Measurements from ENCODE around the gene MFSD2B. TPM values are rescaled to one million over a fixed set of nuclear protein-coding genes. Genes with fewer than 3 reads are reported as not detected.

Gene MFSD2B
- total and polyA plus RNA-seq, 2 donors (not counting 1 experiment from before 2014, with no cell fraction given): 0.10 to 0.17 TPM

DNA sequence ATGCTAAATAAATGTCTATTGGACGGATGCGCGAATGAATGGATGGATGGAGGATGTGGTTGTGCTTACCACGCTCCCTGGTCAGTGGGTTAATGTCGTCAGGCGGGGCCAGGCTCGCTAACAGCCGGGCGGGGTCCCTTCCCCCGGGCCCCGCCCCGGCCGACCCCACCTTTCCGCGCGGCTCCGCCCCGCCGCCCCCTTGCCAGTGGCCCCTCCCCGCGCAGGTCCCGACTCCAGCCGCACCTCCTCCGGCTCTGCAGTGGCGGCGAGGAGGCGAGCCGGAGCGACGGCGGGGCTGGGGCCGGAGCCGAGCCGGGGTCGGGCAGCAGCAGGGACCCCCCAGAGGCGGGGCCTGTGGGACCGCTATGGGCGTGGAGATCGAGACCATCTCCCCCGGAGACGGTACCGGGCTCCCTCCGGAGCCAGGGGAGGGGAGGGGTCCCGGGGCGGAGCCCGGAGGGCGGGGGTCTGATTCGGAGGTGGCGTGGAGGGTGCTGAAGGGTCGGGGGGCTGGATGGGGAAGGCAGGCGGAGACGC, 39.7 kb downstream of the MFSD2B start, which contains the start of gene FKBP1B:
Gene FKBP1B (plus strand): TSS at position 257 of the 537 bp plus-strand sequence. CDS start 109 bp downstream, at position 366.
- H3K4me2 ChIP-seq (ENCODE audit: extremely low read depth, insufficient read depth, low read length): peak within 1 kb of the TSS; percentile 96
- DNase-seq (ENCODE audit: low read depth in 2 of 2): peak; percentile 41 to 66
- no peaks in the 10 kb centered on the region for H3K36me3 ChIP-seq (ENCODE audit: control insufficient read depth, insufficient read depth, low read length)
- H3K9me3 ChIP-seq (ENCODE audit: control insufficient read depth, insufficient read depth, low read depth, low read length): no peaks in the 10 kb centered on the region
- H3K9ac ChIP-seq (ENCODE audit: insufficient read depth, low read length): peak within 1 kb of the TSS; percentile 48
- no peak within 1 kb of the TSS for H3K27ac ChIP-seq (ENCODE audit: insufficient read depth, low read length)
- peaks cover 10% of the 10 kb centered on the region for H3K79me2 ChIP-seq (ENCODE audit: control insufficient read depth, insufficient read depth, low read length)
- H3K4me1 ChIP-seq (ENCODE audit: control insufficient read depth, extremely low read depth, insufficient read depth, low read length): peaks cover 2% of the 10 kb centered on the region
- peak within 1 kb of the TSS; percentile 55 to 73 (median 63) for H3K4me3 ChIP-seq (replicated peaks in 1 of 4; ENCODE audit: control extremely low read depth in 1 of 4, insufficient read depth in 1 of 4, low read depth in 3 of 4, low read length in 4 of 4)
- H4K20me1 ChIP-seq (ENCODE audit: control insufficient read depth, extremely low read depth, insufficient read depth, low read length): no peaks in the 10 kb centered on the region
- peak within 1 kb of the TSS; percentile 76 for H2AFZ ChIP-seq (ENCODE audit: low read length)
- TF ChIP-seq, protein P1, sequence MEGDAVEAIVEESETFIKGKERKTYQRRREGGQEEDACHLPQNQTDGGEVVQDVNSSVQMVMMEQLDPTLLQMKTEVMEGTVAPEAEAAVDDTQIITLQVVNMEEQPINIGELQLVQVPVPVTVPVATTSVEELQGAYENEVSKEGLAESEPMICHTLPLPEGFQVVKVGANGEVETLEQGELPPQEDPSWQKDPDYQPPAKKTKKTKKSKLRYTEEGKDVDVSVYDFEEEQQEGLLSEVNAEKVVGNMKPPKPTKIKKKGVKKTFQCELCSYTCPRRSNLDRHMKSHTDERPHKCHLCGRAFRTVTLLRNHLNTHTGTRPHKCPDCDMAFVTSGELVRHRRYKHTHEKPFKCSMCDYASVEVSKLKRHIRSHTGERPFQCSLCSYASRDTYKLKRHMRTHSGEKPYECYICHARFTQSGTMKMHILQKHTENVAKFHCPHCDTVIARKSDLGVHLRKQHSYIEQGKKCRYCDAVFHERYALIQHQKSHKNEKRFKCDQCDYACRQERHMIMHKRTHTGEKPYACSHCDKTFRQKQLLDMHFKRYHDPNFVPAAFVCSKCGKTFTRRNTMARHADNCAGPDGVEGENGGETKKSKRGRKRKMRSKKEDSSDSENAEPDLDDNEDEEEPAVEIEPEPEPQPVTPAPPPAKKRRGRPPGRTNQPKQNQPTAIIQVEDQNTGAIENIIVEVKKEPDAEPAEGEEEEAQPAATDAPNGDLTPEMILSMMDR (conservative IDR thresholded peaks at IDR 0.05 in 1 of 2, IDR thresholded peaks at IDR 0.05 in 1 of 2; ENCODE audit: low read depth in 1 of 2, low read length in 2 of 2): no peak
- no peak for TF ChIP-seq EZH2 (IDR thresholded peaks at IDR 0.05; ENCODE audit: low read length, missing control alignments)
- H3K27me3 ChIP-seq (ENCODE audit: control insufficient read depth, insufficient read depth, low read length): no peaks in the 10 kb centered on the region

DNA sequence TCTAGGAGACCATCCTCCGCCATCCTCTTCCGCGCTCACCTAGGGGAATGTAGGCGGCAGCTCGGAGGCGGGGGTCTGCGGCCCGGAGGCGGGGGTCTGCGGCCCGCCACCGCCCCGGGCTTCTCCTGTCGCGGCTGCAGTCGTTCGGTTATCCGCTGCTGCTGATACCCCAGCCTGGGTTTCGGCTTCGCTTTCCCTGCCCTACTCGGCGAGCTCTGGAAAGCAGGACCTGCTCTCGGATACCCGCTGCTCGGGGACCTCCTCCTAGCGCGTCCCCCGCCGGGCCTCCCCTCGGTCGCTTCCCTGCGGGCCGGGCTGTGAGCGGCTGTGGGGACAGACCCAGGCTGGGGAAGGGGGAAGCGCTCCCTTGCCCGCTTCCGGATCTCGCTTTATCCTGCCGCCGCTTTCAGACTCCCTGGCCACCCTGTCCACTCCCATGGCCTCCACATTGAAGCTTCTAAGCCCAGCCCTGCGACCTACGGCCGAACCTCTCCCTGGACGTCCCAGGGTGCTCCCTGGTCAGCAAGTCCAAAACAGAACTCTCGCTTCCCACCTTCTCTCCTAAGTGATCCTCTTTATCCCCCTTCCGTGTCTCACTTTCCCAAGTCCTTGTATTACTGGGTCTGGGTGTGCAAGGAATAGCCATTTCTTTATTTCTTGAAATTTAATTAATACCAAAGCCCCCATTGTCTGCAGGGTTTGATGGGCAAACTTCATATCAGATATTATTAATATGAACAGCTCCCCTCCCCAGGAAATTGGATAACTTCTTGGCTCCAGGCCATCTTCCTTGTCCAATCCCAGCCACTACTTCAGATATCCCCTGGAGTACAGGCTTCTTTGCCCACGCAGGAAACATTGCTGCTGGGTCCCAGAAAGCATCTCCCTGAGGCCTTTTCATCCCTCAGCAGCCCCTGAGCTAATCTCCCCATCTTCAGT, 40.4 kb downstream of the MFSD2B start:
- peak overlapping the region; percentile 76 for H2AFZ ChIP-seq (ENCODE audit: low read length)
- peak overlapping the region; percentile 47 to 71 (median 54) for H3K4me3 ChIP-seq (replicated peaks in 1 of 4; ENCODE audit: control extremely low read depth in 1 of 4, insufficient read depth in 1 of 4, low read depth in 3 of 4, low read length in 4 of 4)
- peak overlapping the region; percentile 96 for H3K4me2 ChIP-seq (ENCODE audit: extremely low read depth, insufficient read depth, low read length)
- H3K9me3 ChIP-seq (ENCODE audit: control insufficient read depth, insufficient read depth, low read depth, low read length): no peaks in the 10 kb centered on the region
- no peaks in the 10 kb centered on the region for H3K36me3 ChIP-seq (ENCODE audit: control insufficient read depth, insufficient read depth, low read length)
- peak; percentile 16 to 19 for DNase-seq (ENCODE audit: low read depth in 2 of 2)
- no peak overlapping the region for H3K27ac ChIP-seq (ENCODE audit: insufficient read depth, low read length)
- H3K4me1 ChIP-seq (ENCODE audit: control insufficient read depth, extremely low read depth, insufficient read depth, low read length): peaks cover 2% of the 10 kb centered on the region
- no peak for TF ChIP-seq EZH2 (IDR thresholded peaks at IDR 0.05; ENCODE audit: low read length, missing control alignments)
- TF ChIP-seq, protein P1 (conservative IDR thresholded peaks at IDR 0.05 in 1 of 2, IDR thresholded peaks at IDR 0.05 in 1 of 2; ENCODE audit: low read depth in 1 of 2, low read length in 2 of 2): no peak
- peaks cover 8% of the 10 kb centered on the region for H3K79me2 ChIP-seq (ENCODE audit: control insufficient read depth, insufficient read depth, low read length)
- H3K9ac ChIP-seq (ENCODE audit: insufficient read depth, low read length): peak overlapping the region; percentile 46
- no peaks in the 10 kb centered on the region for H4K20me1 ChIP-seq (ENCODE audit: control insufficient read depth, extremely low read depth, insufficient read depth, low read length)
- H3K27me3 ChIP-seq (ENCODE audit: control insufficient read depth, insufficient read depth, low read length): no peaks in the 10 kb centered on the region

DNA sequence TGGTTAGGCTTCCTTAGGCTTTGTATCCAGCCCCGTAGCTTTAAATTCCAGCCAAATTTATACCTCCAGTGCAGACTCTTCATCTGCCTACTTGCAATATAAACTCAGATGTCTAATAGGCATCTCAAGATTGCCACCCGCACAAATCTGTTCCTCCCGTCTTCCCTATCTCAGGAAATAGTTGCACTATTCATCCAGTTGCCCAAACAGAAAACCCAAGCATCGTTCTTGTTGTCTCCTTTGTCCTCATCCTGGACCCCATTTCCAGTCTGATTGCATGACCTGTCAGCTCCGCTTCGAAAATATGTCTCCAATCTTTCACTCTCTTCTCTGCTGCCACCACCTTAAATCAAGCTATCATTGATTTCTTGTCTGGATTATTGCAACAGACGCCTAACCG, 41.9 kb downstream of the MFSD2B start:
- no peak for TF ChIP-seq EZH2 (IDR thresholded peaks at IDR 0.05; ENCODE audit: low read length, missing control alignments)
- TF ChIP-seq, protein P1 (conservative IDR thresholded peaks at IDR 0.05 in 1 of 2, IDR thresholded peaks at IDR 0.05 in 1 of 2; ENCODE audit: low read depth in 1 of 2, low read length in 2 of 2): no peak
- DNase-seq (ENCODE audit: low read depth in 2 of 2): no peak
- Histone ChIP-seq H3K9ac (ENCODE audit: insufficient read depth, low read length) (no peak overlapping the region), H3K9me3 (ENCODE audit: control insufficient read depth, insufficient read depth, low read depth, low read length) (no peaks in the 10 kb centered on the region), H3K27ac (ENCODE audit: insufficient read depth, low read length) (no peak overlapping the region), H4K20me1 (ENCODE audit: control insufficient read depth, extremely low read depth, insufficient read depth, low read length) (no peaks in the 10 kb centered on the region), H3K36me3 (ENCODE audit: control insufficient read depth, insufficient read depth, low read length) (no peaks in the 10 kb centered on the region), H3K27me3 (ENCODE audit: control insufficient read depth, insufficient read depth, low read length) (no peaks in the 10 kb centered on the region), H3K79me2 (ENCODE audit: control insufficient read depth, insufficient read depth, low read length) (peaks cover under 1% of the 10 kb centered on the region), H3K4me3 (replicated peaks in 1 of 4; ENCODE audit: control extremely low read depth in 1 of 4, insufficient read depth in 1 of 4, low read depth in 3 of 4, low read length in 4 of 4) (no peak overlapping the region), H2AFZ (ENCODE audit: low read length) (no peak overlapping the region), H3K4me1 (ENCODE audit: control insufficient read depth, extremely low read depth, insufficient read depth, low read length) (peaks cover 2% of the 10 kb centered on the region), H3K4me2 (ENCODE audit: extremely low read depth, insufficient read depth, low read length) (no peak overlapping the region)

Measured in fibroblast of lung (primary cell).